ENCODE measurements around the gene COL9A3.
A peak's percentile ranks its signal among the peaks of the same experiment; 100 is the strongest.

The COL9A3 gene

GRCh38 chr20:62806383-62807050 lies 10.3 kb upstream of the COL9A3 start:
- TF ChIP-seq POLR2A (IDR thresholded peaks at IDR 0.05; ENCODE audit: low read depth, low read length) (no peak), SPI1 (IDR thresholded peaks at IDR 0.05; ENCODE audit: low read depth, low read length) (no peak), TAF1 (IDR thresholded peaks at IDR 0.05; ENCODE audit: low read depth, low read length) (no peak), POU2F2 (IDR thresholded peaks at IDR 0.05; ENCODE audit: low read depth, low read length) (no peak)

GRCh38 chr20:62807444-62808210 lies 9.2 kb upstream of the COL9A3 start:
- no peak for TF ChIP-seq TAF1 (IDR thresholded peaks at IDR 0.05; ENCODE audit: low read depth, low read length)
- no peak; the same call in 1 of the 2 replicates for TF ChIP-seq POU2F2 (IDR thresholded peaks at IDR 0.05; ENCODE audit: low read depth, low read length)
- TF ChIP-seq POLR2A (IDR thresholded peaks at IDR 0.05; ENCODE audit: low read depth, low read length), result no peak
- no peak for TF ChIP-seq SPI1 (IDR thresholded peaks at IDR 0.05; ENCODE audit: low read depth, low read length)
- TF ChIP-seq POLR2AphosphoS5 (IDR thresholded peaks at IDR 0.05; ENCODE audit: low read depth, low read length), result no peak
- no peak for TF ChIP-seq PAX5 (IDR thresholded peaks at IDR 0.05; ENCODE audit: insufficient read depth, low read length, severe bottlenecking)
- no peak for DNase-seq (ENCODE audit: insufficient read length, low spot score)
- no peak for FAIRE-seq

More at GRCh38 chr20:62806383-62807050, 10.3 kb upstream of the COL9A3 start:
- FAIRE-seq, result no peak
- no peak for DNase-seq (ENCODE audit: insufficient read length, low spot score)

- FAIRE-seq (no peak), DNase-seq (ENCODE audit: insufficient read length, low spot score) (peak; percentile 85)
- TF ChIP-seq POLR2AphosphoS5 (IDR thresholded peaks at IDR 0.05; ENCODE audit: low read depth, low read length) (no peak), POU2F2 (IDR thresholded peaks at IDR 0.05; ENCODE audit: low read depth, low read length) (no peak), SPI1 (IDR thresholded peaks at IDR 0.05; ENCODE audit: low read depth, low read length) (no peak), PAX5 (IDR thresholded peaks at IDR 0.05; ENCODE audit: insufficient read depth, low read length, severe bottlenecking) (no peak), POLR2A (IDR thresholded peaks at IDR 0.05; ENCODE audit: low read depth, low read length) (no peak), TAF1 (IDR thresholded peaks at IDR 0.05; ENCODE audit: low read depth, low read length) (no peak)
Measured at GRCh38 chr20:62808211-62808865, 8.5 kb upstream of the COL9A3 start.

- TF ChIP-seq PAX5 (IDR thresholded peaks at IDR 0.05; ENCODE audit: insufficient read depth, low read length, severe bottlenecking) (no peak), SPI1 (IDR thresholded peaks at IDR 0.05; ENCODE audit: low read depth, low read length) (no peak), POLR2AphosphoS5 (IDR thresholded peaks at IDR 0.05; ENCODE audit: low read depth, low read length) (no peak), POLR2A (IDR thresholded peaks at IDR 0.05; ENCODE audit: low read depth, low read length) (no peak), POU2F2 (IDR thresholded peaks at IDR 0.05; ENCODE audit: low read depth, low read length) (no peak), TAF1 (IDR thresholded peaks at IDR 0.05; ENCODE audit: low read depth, low read length) (no peak)
- no peak for DNase-seq (ENCODE audit: insufficient read length, low spot score)
- FAIRE-seq, result no peak
Measured at GRCh38 chr20:62809530-62810428, 7.1 kb upstream of the COL9A3 start.

GRCh38 chr20:62811320-62811719 lies 5.5 kb upstream of the COL9A3 start:
- TF ChIP-seq POU2F2 (IDR thresholded peaks at IDR 0.05; ENCODE audit: low read depth, low read length), result no peak
- no peak for TF ChIP-seq TAF1 (IDR thresholded peaks at IDR 0.05; ENCODE audit: low read depth, low read length)
- TF ChIP-seq POLR2AphosphoS5 (IDR thresholded peaks at IDR 0.05; ENCODE audit: low read depth, low read length), result no peak
- no peak for TF ChIP-seq PAX5 (IDR thresholded peaks at IDR 0.05; ENCODE audit: insufficient read depth, low read length, severe bottlenecking)
- TF ChIP-seq POLR2A (IDR thresholded peaks at IDR 0.05; ENCODE audit: low read depth, low read length), result no peak
- no peak for TF ChIP-seq SPI1 (IDR thresholded peaks at IDR 0.05; ENCODE audit: low read depth, low read length)
- FAIRE-seq (no peak), DNase-seq (ENCODE audit: insufficient read length, low spot score) (no peak)

GRCh38 chr20:62811720-62812119 lies 5.1 kb upstream of the COL9A3 start:
- FAIRE-seq (no peak), DNase-seq (ENCODE audit: insufficient read length, low spot score) (no peak)
- TF ChIP-seq SPI1 (IDR thresholded peaks at IDR 0.05; ENCODE audit: low read depth, low read length), result no peak
- no peak for TF ChIP-seq POLR2A (IDR thresholded peaks at IDR 0.05; ENCODE audit: low read depth, low read length)
- no peak for TF ChIP-seq POU2F2 (IDR thresholded peaks at IDR 0.05; ENCODE audit: low read depth, low read length)
- TF ChIP-seq TAF1 (IDR thresholded peaks at IDR 0.05; ENCODE audit: low read depth, low read length), result no peak
- TF ChIP-seq POLR2AphosphoS5 (IDR thresholded peaks at IDR 0.05; ENCODE audit: low read depth, low read length), result no peak
- no peak for TF ChIP-seq PAX5 (IDR thresholded peaks at IDR 0.05; ENCODE audit: insufficient read depth, low read length, severe bottlenecking)

- TF ChIP-seq POU2F2 (IDR thresholded peaks at IDR 0.05; ENCODE audit: low read depth, low read length) (no peak), SPI1 (IDR thresholded peaks at IDR 0.05; ENCODE audit: low read depth, low read length) (no peak), TAF1 (IDR thresholded peaks at IDR 0.05; ENCODE audit: low read depth, low read length) (no peak), PAX5 (IDR thresholded peaks at IDR 0.05; ENCODE audit: insufficient read depth, low read length, severe bottlenecking) (no peak), POLR2A (IDR thresholded peaks at IDR 0.05; ENCODE audit: low read depth, low read length) (no peak), POLR2AphosphoS5 (IDR thresholded peaks at IDR 0.05; ENCODE audit: low read depth, low read length) (no peak)
- FAIRE-seq (no peak), DNase-seq (ENCODE audit: insufficient read length, low spot score) (no peak)
Measured at GRCh38 chr20:62812181-62812906, 4.5 kb upstream of the COL9A3 start.

GRCh38 chr20:62812907-62813200 lies 4.0 kb upstream of the COL9A3 start:
- no peak for FAIRE-seq
- DNase-seq (ENCODE audit: insufficient read length, low spot score), result no peak
- TF ChIP-seq PAX5 (IDR thresholded peaks at IDR 0.05; ENCODE audit: insufficient read depth, low read length, severe bottlenecking), result no peak
- no peak for TF ChIP-seq SPI1 (IDR thresholded peaks at IDR 0.05; ENCODE audit: low read depth, low read length)
- TF ChIP-seq POU2F2 (IDR thresholded peaks at IDR 0.05; ENCODE audit: low read depth, low read length), result no peak

All from GM12891 (cell line).